HS-5 (cell line): Measurements from ENCODE around the gene SH3BGR.

Experiments
- DNase-seq: peaks from one replicate; pipeline ENCODE4 v3.0.0-alpha.2; 2012; ENCODE audit warnings: low read depth

SH3BGR gene

DNA sequence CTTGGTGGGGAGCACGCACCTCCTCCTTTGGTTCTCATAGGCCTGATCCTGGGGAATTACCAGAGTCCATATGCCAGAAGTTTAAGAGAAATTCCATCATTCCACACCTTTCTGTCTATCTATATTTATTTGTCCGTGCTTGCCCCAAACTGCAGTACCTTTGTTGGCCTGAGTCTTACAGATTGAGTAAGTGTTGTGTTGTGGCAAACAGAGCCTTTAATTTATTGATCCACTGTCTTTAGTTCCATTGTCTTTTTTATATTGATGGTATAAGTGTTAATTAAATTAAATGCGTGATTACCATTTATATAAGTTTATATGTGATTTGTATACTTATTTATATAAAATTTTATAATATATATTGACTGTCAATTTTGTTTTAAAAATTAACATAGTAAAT lies 4.9 kb downstream of the SH3BGR start:
- DNase-seq = no peak

DNA sequence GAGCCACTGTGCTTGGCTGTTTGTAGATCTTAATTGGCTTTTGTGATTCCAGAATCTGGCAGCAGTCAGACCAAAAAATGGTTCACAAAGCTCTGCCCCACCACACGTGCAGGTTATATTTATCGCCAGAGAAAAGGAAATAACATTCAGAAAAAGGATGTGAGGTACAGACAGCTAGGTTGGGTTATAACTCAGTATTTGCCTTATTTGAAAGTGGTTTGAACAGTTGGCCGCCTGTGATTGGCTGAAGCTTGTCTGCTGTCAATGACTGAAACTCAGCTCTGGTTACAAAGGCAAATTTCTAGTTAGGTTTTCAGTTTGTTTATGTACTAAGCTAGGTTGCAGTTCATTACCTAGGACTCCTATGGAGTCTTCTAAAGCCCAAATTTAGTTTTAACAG lies 9.6 kb downstream of the SH3BGR start:
- no peak for DNase-seq

DNA sequence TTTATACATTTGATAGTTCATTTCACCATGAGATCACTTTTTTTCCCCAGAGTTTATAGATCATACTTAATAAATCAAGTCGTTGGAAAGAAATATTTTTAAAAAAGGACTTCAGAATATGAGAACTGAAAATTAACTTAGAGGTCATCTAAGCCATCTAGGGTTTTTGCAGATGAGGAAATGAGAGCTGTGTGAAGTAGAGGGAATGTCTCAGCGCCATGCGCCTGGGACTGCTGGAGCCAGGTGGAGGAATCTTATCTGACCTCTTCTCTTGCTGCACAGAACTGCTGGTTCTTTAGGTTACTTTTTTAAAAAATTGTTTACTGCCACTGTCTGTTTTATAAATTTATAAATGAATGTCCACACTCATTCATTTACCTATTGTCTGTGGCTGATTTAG lies 11.5 kb downstream of the SH3BGR start:
- DNase-seq = no peak

DNA sequence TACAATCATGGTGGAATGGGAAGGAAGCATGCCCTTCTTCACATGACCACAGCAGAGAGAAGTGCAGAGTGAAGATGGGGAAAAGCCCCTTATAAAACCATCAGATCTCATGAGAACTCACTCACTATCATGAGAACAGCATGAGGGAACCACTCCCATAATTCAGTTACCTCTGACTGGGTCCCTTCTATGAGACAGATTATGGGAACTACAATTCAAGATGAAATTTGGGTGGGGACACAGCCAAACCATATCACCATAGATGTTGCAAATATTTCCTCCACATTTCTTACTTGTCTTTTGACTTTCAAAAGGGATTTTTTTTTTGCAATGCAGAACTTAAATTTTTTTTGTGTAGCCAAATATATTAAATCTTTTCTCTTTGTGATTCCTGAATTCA lies 14.8 kb downstream of the SH3BGR start:
- no peak for DNase-seq

GRCh38 chr21:39467746-39468145 lies 16.0 kb downstream of the SH3BGR start:
- DNase-seq = no peak

- DNase-seq = no peak
Measured at GRCh38 chr21:39468559-39468958, 16.8 kb downstream of the SH3BGR start.

- no peak for DNase-seq
Measured at GRCh38 chr21:39471598-39471997, 19.8 kb downstream of the SH3BGR start.

GRCh38 chr21:39472786-39473185 lies 21.0 kb downstream of the SH3BGR start:
- DNase-seq = no peak

DNA sequence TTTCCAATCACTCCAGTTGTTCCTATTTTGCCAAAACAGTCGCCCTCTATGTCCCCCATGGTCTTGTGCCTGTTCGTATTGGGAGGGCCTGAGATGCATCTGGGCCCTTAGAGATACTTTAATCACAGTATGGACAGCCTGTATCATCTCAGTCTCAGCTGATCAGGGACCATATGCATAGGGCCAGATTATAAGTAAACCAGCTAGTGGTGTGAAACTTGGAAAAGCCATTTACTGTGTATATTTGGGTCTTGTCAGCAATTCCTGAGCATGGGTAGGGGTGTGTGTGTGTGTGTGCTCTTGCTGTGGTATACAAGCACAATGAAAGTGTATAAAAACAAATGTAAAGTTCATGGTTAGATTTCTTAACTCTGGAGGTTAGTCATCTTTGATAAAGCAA lies 22.8 kb downstream of the SH3BGR start:
- DNase-seq = no peak

DNA sequence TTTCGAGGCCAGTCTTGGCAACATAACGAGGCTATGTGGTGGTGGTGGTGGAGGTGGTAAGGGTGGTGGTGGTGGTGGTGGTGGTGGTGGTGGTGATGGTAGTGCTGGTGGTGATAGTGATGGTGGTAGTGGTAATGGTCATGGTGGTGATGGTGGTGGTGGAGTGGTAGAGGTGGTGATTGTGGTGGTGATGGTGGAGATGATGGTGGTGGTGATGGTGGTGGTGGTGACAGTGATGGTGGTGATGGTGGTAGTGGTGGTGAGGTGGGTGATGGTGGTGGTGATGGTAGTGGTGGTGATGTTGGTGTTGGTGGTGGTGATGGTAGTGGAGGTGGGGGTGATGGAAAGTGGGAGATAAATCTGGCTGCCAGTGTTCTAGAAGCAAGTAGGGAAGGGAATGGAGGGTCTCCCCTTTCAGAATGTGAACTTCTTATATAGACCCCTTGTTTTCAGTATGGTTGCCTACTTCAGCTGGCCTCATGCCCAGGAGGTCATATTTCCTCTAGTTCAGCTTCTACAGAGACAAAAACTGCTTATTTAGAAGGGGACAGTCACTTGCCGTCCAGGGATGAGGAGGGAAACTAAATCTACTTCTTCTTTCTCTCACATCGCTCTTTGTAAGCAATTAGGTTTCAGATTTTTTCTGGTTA lies 27.5 kb downstream of the SH3BGR start:
- no peak for DNase-seq

DNA sequence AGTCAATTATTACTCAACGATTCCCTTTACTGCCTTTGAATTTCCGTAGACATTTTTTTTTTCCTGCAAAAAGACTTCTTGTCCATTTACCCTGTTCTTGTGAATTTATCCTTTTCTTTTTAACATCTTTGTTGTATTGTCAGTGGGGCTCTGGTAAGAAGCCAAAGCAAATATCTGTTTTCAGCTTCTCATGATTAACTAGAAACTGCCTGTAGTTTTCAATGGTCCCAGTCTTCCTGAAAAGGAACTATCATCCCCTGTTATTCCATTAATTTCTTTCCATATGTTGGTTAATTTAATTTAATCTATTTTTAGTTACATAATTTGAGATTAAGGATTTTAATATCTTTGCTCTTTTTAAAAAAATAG lies 28.0 kb downstream of the SH3BGR start:
- no peak for DNase-seq

GRCh38 chr21:39480271-39480670 lies 28.5 kb downstream of the SH3BGR start:
- no peak for DNase-seq

- no peak for DNase-seq
Measured at GRCh38 chr21:39481886-39482285, 30.1 kb downstream of the SH3BGR start.

DNA sequence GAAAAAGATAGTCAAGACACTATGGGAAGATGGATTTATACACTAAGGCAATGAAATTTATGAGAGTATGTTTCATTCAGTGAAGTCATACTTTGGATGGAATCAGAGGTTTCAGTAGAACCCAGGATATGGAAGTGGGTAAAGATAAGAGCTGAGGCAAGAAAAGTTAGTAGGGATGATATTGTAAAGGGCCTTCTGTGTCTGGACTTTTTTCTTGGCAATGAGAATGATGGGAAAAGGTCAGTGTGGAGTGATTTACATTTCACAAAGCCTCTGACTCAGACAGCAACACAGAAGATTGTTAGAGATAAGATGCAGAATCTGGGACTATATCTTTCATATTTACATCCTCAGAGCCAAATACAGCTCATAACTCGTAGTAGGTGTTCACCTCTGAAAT lies 32.1 kb downstream of the SH3BGR start:
- no peak for DNase-seq

DNA sequence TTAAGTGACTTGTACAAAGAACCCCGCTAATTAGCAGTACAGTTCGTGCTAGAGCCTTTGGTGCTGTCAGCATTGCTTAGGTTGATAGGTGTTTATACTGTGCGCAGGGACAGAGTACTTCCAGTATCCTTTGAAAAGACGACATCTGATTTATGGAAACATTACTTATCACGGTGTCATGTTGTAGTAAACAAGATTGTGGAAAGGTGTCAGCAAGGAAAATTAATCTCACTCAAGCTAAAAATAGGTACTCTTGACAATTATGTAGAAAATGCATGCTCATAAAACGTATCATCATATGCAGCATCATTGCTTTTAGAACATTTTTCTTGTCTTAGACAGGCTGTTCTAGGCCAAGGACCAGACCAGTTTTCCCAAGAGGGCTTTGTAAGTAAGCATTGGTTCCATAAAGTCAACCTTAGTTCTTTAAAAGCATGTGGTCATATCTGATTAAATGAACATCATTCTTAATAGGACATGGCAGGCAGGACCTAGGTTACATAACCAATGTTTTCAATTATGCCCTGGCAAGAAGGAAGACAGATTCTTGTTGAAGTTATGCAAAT lies 33.0 kb downstream of the SH3BGR start:
- no peak for DNase-seq

DNA sequence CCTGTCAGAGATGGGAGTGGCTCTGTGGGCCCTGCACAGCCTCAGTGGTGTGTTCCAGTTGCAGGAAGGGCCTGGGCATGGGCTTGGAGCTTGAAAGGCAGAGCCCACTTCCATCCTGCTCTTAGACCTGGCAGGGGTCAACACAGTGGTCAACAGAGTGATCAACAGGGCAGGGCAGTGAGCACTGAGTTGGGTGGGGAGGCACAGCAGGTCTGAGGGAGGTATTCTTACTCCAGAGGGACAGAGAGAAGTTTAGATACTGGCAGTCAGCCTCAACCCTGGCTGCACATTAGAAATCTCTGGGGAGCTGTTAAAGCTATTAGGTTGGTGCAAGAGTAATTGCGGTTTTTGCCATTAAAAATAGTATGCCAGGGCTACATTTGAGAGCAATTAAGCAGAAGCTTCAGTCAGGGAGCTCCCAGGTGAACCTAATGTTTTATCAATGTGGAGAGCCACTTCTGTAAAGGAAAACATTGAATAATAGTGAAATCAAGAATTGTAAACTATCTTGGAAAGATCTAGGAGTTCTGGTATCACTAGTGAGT lies 37.7 kb downstream of the SH3BGR start:
- no peak for DNase-seq

DNA sequence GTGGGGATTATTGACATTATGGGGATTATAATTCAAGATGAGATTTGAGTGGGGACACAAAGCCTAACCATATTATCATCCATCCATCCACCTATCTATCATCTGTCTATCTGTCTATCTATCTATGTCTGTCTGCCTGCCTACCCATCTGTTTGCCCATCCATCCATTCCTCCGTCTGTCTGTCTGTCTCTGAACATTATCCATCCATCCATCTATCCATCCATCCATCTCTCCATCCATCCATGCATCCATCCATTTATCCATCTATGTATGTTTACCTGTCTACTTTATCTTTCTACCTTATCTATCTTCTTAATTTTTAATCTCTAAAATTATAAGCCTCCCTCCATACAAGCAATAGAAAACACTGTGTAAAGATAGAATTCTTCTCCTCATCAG lies 47.4 kb downstream of the SH3BGR start:
- no peak for DNase-seq

DNA sequence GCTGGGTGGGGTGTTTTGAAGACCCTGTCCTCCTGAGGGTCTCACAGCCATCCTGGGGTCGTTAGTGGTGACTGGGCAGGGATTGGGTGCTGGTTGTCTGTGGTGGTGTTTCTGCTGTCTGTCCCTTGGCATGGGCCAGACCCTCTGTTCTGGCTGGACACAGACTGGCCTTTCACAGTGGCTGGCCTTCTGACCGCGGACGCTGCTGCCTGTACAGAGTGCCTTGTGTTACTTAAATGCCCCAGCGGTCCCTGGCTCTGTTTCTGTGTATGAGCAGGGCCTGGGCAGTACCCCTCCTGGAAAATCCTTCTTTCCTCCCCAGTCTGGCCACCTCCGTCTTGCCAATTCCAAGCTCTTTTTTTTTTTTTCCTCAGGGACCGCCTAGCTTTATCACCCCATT lies 50.9 kb downstream of the SH3BGR start:
- no peak for DNase-seq

- DNase-seq = no peak
Measured at GRCh38 chr21:39503123-39503762, 51.5 kb downstream of the SH3BGR start.

- DNase-seq = no peak
Measured at GRCh38 chr21:39504230-39504629, 52.5 kb downstream of the SH3BGR start.

DNA sequence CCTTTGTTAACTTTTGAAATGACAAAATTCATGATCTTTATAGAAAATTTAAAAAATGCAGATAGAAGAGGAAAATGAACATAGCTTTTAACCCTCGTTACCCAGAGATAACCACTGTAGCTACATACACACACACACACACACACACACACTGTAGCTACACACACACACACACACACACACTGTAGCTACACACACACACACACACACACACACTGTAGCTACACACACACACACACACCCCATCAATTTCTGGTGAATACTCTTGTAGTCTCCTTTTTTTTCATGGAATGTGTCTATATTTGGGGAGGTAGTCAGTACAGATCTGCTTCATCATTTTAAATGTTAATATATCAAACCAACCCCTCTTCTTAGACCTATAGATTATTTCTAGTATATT lies 58.5 kb downstream of the SH3BGR start:
- no peak for DNase-seq

DNA sequence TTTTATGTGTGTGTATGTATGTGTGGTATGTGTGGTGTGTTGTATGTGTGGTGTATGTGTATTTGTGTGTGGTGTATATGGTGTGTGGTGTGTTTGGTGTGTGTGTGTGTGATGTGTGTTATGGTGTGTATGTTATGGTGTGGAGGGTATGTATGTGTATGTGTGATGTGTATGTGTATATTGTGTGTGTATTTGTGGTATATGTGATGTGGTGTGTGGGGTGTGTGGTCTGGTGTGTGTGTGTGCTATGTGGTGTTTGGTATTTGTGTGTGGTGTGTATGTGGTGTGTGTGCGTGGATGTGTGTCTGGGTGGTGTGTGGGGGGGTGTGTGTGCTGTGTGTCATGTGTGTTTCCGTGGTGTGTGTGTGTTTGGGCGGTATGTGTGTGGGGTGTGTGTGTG lies 59.3 kb downstream of the SH3BGR start:
- DNase-seq = no peak

GRCh38 chr21:39513735-39514134 lies 62.0 kb downstream of the SH3BGR start:
- no peak for DNase-seq
